ENCODE results near the gene FANCD2.
A peak's percentile ranks its signal among the peaks of the same experiment; 100 is the strongest.

The FANCD2 gene

DNA sequence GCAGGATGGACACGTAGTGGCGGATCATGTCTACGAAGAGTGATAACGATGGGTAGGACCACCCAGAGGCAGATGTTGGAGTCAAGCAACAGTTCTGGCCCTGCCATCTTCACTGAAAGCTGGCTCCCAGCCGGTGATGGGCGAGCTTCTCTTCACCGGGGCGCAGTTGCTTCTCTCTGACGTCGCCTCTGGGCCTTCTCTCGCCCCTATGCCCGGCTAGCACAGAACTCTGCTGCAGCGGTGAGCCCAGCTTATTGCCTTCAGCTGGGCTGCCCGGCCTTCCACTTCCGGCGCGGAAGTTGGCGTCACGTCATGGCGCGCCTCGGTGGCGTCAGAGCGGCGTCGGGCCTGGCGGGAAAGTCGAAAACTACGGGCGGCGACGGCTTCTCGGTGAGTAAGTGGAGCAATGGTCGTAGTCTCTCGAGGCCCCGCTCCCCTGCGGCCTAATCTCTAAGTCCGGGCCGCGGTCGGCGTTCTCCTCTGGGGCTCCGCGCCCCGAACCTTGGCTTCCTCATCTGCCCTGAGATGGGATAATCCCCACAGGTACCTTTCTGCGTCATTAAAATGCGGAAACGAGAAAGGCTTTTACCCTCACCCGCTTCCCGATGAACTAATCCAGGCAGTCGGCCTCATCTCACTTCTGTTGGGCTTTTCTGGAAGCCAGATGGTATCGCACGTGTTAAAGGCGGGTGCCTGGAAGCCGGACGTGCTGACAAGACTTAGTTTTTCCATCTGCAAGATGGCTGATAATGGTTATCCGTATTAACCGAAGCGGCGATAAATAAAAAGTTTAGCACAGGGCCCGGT, at the start of gene FANCD2:
FANCD2 (plus strand) TSS at position 354 of the 807 bp plus-strand sequence. CDS start 2,221 bp downstream, outside the sequence.
- in situ Hi-C loops (cut with MboI; ENCODE audit: low sequenced_read_pairs, unreplicated experiment): no loop called here
- TF ChIP-seq, protein P1, sequence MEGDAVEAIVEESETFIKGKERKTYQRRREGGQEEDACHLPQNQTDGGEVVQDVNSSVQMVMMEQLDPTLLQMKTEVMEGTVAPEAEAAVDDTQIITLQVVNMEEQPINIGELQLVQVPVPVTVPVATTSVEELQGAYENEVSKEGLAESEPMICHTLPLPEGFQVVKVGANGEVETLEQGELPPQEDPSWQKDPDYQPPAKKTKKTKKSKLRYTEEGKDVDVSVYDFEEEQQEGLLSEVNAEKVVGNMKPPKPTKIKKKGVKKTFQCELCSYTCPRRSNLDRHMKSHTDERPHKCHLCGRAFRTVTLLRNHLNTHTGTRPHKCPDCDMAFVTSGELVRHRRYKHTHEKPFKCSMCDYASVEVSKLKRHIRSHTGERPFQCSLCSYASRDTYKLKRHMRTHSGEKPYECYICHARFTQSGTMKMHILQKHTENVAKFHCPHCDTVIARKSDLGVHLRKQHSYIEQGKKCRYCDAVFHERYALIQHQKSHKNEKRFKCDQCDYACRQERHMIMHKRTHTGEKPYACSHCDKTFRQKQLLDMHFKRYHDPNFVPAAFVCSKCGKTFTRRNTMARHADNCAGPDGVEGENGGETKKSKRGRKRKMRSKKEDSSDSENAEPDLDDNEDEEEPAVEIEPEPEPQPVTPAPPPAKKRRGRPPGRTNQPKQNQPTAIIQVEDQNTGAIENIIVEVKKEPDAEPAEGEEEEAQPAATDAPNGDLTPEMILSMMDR (IDR thresholded peaks at IDR 0.05; ENCODE audit: borderline replicate concordance, control extremely low read depth, extremely low read depth, insufficient read depth, missing control alignments): no peak
- peak; percentile 90 for DNase-seq (ENCODE audit: low spot score)

DNA sequence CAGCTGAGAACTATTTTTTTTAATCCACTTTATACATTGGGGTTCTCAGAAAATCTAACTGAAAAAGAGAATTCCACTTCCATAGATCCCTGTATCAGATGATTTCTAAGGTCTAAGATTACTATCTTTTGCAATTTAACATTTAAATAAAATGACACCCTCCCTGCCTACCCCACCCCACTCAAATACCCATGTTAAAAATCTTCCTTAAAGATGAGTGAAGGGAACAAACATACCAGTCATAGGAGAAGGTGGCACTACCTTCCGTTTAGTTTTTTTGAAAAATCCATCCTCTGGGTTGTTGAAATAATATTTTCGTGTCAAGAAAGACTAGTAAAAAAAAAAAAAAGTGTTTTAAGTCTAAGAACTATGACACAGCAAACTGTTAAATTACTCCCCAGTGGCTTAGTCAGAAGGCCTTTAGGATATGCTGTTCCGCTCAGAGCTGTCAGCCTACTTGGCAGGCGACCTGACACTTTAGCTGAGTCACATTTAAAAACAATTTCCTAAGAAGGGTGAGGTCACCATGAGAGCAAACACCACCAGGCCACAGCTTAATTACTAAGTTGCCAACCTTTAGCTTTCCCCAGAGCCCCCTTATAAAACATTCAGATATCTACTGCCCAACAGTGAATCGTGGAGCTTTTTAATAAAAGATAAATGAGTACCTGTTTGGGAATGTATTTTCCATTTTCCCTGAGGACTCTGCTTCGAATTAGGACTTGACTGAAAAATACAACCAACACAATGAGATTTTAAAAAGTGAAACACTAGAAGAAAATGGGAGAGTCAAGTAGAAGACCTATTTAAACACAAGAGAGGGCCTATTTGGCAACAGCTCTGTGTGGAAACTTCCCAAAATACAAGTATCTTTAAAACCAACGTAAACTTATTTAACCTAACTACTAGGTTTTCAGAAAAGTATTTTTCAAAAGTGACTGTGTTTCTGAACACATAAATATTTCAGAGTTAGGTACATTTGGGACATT, 49.2 kb upstream of the FANCD2 start:
- in situ Hi-C loops (cut with MboI; ENCODE audit: low sequenced_read_pairs, unreplicated experiment): no loop called here
- TF ChIP-seq, protein P1 (IDR thresholded peaks at IDR 0.05; ENCODE audit: borderline replicate concordance, control extremely low read depth, extremely low read depth, insufficient read depth, missing control alignments): no peak
- no peak for DNase-seq (ENCODE audit: low spot score)

DNA sequence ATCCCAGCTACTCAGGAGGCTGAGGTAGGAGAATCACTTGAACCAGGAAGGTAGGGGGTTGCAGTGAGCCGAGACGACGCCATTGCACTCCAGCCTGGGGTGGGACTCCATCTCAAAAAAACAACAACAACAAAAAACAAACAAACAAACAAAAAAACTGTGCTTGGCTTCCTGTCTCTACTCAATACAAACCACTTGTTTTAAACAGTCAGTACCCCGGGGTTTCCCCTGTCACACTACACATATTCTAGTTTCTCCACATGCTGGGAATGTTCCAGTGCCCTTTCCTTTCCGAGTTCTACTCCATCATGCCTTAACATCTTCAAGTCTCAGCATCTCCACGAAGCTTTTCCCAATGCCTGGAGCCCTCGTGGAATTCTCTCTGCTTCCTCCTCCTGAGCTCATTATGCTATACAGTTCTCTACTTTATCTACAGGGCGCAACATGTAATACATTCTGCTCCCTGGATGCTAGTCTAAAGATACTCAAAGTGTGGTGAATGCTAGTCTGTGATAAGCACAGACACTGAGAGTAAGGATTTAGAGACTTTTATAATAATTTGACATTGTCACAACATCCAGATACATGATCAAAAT, 47.4 kb upstream of the FANCD2 start:
- no peak for DNase-seq (ENCODE audit: low spot score)
- TF ChIP-seq, protein P1 (IDR thresholded peaks at IDR 0.05; ENCODE audit: borderline replicate concordance, control extremely low read depth, extremely low read depth, insufficient read depth, missing control alignments): no peak
- in situ Hi-C loops (cut with MboI; ENCODE audit: low sequenced_read_pairs, unreplicated experiment): no loop called here

DNA sequence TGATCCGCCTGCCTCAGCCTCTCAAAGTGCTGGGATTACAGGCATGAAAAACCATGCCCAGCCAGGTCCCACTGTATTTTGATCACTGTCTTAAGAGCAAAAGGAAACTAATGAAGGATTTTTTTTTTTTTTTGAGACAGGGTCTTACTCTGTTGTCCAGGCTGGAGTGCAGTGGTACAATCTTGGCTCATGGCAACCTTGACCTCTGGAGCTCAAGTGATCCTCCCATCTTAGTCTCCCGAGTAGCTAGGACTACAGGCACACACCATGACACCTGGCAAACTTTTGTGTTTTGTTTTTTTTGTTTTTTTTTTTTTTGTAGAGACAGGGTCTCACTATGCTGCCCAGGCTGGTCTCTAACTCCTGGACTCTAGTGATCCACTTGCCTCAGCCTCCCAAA, 46.0 kb upstream of the FANCD2 start:
- TF ChIP-seq, protein P1 (IDR thresholded peaks at IDR 0.05; ENCODE audit: borderline replicate concordance, control extremely low read depth, extremely low read depth, insufficient read depth, missing control alignments): no peak
- in situ Hi-C loops (cut with MboI; ENCODE audit: low sequenced_read_pairs, unreplicated experiment): no loop called here
- DNase-seq (ENCODE audit: low spot score): no peak

DNA sequence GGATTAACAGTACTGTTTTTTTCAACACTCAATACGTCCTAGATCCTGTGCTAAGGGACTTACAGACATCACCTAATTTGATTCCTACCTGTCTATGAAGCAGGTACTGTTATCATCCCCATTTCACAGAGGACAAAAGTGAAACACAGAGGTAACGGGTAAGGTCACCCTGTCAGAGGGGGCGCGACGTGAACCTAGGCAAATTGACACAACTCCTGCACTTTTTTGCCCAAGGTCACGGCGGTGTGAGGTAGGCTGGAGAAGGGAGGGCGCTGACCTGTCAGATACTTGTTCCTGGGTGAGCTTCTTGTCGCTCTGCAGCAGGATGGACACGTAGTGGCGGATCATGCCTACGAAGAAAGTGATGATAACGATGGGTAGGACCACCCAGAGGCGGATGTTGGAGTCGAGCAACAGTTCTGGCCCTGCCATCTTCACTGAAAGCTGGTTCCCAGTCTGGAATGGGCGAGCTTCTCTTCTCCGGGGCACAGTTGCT, 40.0 kb upstream of the FANCD2 start:
- in situ Hi-C loops (cut with MboI; ENCODE audit: low sequenced_read_pairs, unreplicated experiment): no loop called here
- TF ChIP-seq, protein P1 (IDR thresholded peaks at IDR 0.05; ENCODE audit: borderline replicate concordance, control extremely low read depth, extremely low read depth, insufficient read depth, missing control alignments): no peak
- no peak for DNase-seq (ENCODE audit: low spot score)
